Kidney (tissue), 14 donors: ENCODE data around the gene FN1. TPM values are rescaled to one million over a fixed set of nuclear protein-coding genes. Genes with fewer than 3 reads are reported as not detected.
"Not testable (repeated sequence)": the region's sequence is repeated elsewhere in the genome, so short reads cannot be mapped to it uniquely, and the experiment has no call there.

Source experiments
- DNase-seq, 5 donors: peaks; one replicate each; pipeline ENCODE4 v3.0.0-alpha.2; 2013 to 2020
- FAIRE-seq: peaks from 2 replicates; lab custom pipeline; 2012; peaks lifted over from hg19 to GRCh38; lab: Jason Lieb, UNC
- H3K27ac ChIP-seq, 2 donors: one replicate each; pipeline ENCODE4 v1.7.0; 2013; ENCODE audit warnings: low read depth in 2 of 2, low read length in 2 of 2, inconsistent platforms in 1 of 2
- H3K27me3 ChIP-seq: one replicate; pipeline ENCODE4 v1.7.1; 2013; ENCODE audit warnings: low read length, inconsistent platforms; ENCODE audit not compliant: control insufficient read depth, insufficient read depth
- H3K36me3 ChIP-seq, 3 donors: one replicate each; pipeline versions ENCODE4 v1.7.0 to v1.7.1; 2013; ENCODE audit warnings: low read length in 3 of 3, control low read depth in 1 of 3, inconsistent platforms in 1 of 3; ENCODE audit not compliant: insufficient read depth in 3 of 3, control insufficient read depth in 2 of 3
- H3K4me1 ChIP-seq, 3 donors: one replicate each; pipeline versions ENCODE4 v1.7.0 to v1.7.1; 2013; ENCODE audit warnings: low read length in 3 of 3, inconsistent platforms in 1 of 3, low read depth in 1 of 3; ENCODE audit not compliant: control insufficient read depth in 2 of 3, insufficient read depth in 2 of 3
- H3K4me3 ChIP-seq, 3 donors: one replicate each; pipeline versions ENCODE4 v1.7.0 to v1.8.1; 2013; ENCODE audit warnings: low read length in 3 of 3, control low read depth in 1 of 3, inconsistent platforms in 1 of 3
- H3K9ac ChIP-seq, 3 donors: one replicate each; pipeline versions ENCODE4 v1.7.0 to v1.7.1; 2013; ENCODE audit warnings: low read length in 3 of 3, control low read depth in 1 of 3, inconsistent platforms in 1 of 3
- H3K9me3 ChIP-seq, 3 donors: one replicate each; pipeline versions ENCODE4 v1.7.0 to v1.7.1; 2013; ENCODE audit warnings: low read length in 3 of 3, control low read depth in 1 of 3, inconsistent platforms in 1 of 3; ENCODE audit not compliant: control insufficient read depth in 2 of 3, insufficient read depth in 1 of 3
- intact Hi-C: fragments of 100-400 bp; cut with DNase I; formaldehyde crosslinking; loops from one replicate; pipeline ENCODE4 v1.11.1; 2022
- polyA plus RNA-seq: library from polyadenylated mRNA; stranded (reverse); fragments of 350-450 nt; fragmentation: Illumina TruSeq; extraction: RNeasy Lipid Tissue Mini Kit (QIAGEN cat#74804); gene quantifications from one replicate; pipeline ENCODE4 v1.2.3, GENCODE V29; 2014; ENCODE audit warnings: low read depth, low replicate concordance; ENCODE audit not compliant: insufficient read depth
- total RNA-seq: library from RNA; stranded (reverse); fragmentation: NEBNext Ultra II Directional; extraction: Animal tissue kit (Norgen Biotek cat#: 25700); gene quantifications from one replicate; pipeline ENCODE4 v1.2.1, GENCODE V29; 2021
- TF ChIP-seq, protein P1 (sequence below): IDR thresholded peaks from 3 replicates; pipeline ENCODE4 v1.5.1; 2012; ENCODE audit warnings: mild to moderate bottlenecking, moderate library complexity, borderline replicate concordance; ENCODE audit not compliant: insufficient read depth; ENCODE audit errors: extremely low read depth
- donor health status: control.
- donor health status: control.
- donor health status: control.
- donor health status: control.
- donor health status: control.
- donor health status: DM: yes; HTN: yes; CAD: no.
- donor health status: Normal renal cell carcinoma (clear cell type).

Gene FN1
- total and polyA plus RNA-seq, 2 donors from 2014 or later: 92.1 to 289 TPM

DNA sequence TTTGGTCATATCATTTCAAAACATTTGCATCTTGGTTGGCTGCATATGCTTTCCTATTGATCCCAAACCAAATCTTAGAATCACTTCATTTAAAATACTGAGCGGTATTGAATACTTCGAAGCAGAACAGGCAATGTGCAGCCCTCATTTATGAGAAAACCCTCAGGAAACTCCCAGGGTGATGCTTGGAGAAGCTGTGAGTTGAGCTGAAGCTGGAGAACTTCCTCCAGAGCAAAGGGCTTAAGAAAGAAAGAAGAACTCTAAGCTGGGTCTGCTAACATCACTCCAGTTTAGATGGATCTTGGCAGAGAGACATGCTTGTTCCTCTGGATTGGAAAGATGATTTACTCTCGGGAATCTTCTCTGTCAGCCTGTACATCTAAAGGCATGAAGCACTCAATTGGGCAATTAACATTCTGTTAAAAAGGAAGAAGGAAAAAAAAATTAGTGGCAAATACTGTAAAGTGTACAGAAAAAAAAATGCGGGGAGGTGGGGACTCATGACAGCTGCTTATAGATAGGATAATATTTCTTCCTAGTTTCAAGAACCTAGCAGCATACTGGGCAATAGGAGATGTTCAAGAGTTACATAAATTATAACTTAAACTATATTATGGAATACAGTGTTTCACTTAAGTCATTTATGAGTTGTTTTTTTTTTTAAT, 74.5 kb downstream of the FN1 start:
- no peaks in the 10 kb centered on the region for H3K9me3 ChIP-seq
- H3K4me1 ChIP-seq: no peaks in the 10 kb centered on the region
- no peak for FAIRE-seq
- H3K4me3 ChIP-seq: no peak overlapping the region
- peaks cover 6 to 8% (median 8%) of the 10 kb centered on the region in 3 donors for H3K36me3 ChIP-seq
- no peak for DNase-seq
- no peak overlapping the region for H3K9ac ChIP-seq
- TF ChIP-seq, protein P1, sequence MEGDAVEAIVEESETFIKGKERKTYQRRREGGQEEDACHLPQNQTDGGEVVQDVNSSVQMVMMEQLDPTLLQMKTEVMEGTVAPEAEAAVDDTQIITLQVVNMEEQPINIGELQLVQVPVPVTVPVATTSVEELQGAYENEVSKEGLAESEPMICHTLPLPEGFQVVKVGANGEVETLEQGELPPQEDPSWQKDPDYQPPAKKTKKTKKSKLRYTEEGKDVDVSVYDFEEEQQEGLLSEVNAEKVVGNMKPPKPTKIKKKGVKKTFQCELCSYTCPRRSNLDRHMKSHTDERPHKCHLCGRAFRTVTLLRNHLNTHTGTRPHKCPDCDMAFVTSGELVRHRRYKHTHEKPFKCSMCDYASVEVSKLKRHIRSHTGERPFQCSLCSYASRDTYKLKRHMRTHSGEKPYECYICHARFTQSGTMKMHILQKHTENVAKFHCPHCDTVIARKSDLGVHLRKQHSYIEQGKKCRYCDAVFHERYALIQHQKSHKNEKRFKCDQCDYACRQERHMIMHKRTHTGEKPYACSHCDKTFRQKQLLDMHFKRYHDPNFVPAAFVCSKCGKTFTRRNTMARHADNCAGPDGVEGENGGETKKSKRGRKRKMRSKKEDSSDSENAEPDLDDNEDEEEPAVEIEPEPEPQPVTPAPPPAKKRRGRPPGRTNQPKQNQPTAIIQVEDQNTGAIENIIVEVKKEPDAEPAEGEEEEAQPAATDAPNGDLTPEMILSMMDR: no peak
- intact Hi-C loops: no loop called here
- H3K27ac ChIP-seq: no peak overlapping the region
- no peaks in the 10 kb centered on the region for H3K27me3 ChIP-seq

DNA sequence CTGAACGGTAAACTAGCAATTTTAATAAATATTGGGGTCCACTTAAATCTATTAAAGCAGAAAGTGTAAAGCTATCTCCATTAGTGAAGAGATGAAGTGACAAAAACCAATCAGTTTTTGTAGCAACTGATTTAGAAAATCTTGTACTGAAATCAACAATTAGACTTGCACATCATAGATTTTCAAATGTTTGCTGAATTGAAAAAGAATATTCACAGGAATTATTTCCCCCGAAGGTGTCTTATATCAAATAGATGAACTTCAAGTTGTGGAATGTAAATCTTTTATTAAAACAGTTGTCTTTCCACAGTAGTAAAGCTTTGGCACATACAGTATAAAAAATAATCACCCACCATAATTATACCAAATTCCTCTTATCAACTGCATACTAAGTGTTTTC, 75.3 kb downstream of the FN1 start:
- intact Hi-C loops: no loop called here
- TF ChIP-seq, protein P1: no peak
- DNase-seq: no peak
- Histone ChIP-seq H3K27me3 (no peaks in the 10 kb centered on the region), H3K27ac (no peak overlapping the region), H3K4me3 (no peak overlapping the region), H3K4me1 (no peaks in the 10 kb centered on the region), H3K36me3 (peaks cover 6 to 8% (median 8%) of the 10 kb centered on the region in 3 donors), H3K9me3 (no peaks in the 10 kb centered on the region), H3K9ac (no peak overlapping the region)
- FAIRE-seq: peak; percentile 54

DNA sequence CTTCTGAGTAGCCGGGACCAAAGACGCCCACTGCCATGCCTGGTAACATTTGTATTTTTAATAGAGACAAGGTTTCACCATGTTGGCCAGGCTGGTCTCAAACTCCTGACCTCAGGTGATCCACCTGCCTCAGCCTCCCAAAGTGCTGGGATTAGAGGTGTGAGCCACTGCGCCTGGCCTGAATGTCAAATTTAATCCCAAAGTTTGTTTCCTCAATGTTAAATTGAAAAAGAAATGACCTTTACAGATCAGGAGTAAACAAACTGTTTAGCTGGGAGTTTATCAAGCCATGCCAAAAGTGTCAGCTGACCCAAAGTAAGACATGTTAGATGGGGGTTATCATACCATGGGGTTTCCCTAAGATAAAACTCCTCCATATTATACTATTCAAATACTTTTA, 75.8 kb downstream of the FN1 start:
- H3K27me3 ChIP-seq, H3K4me1 ChIP-seq, H3K4me3 ChIP-seq, FAIRE-seq, H3K9me3 ChIP-seq, H3K36me3 ChIP-seq, intact Hi-C loops, H3K27ac ChIP-seq, DNase-seq, H3K9ac ChIP-seq: not testable (repeated sequence)

DNA sequence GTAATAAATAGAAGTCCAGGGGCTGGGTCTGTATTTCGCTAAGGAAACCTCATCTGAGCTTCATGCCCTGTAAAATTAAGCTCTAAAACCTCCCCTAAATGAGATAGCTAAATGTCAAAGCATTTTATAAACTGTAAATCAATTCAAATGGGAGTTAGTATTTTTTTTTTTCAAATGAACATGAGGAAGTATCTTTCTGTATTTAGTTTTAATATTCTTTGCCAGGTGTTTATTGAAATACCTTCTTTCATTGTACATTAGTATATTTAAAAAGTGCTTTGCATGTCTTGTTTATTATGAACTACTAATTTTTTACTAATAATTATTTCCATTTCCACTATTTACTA, 76.3 kb downstream of the FN1 start:
- DNase-seq (no peak), FAIRE-seq (no peak)
- Histone ChIP-seq H3K4me3 (no peak overlapping the region), H3K27me3 (no peaks in the 10 kb centered on the region), H3K4me1 (no peaks in the 10 kb centered on the region), H3K9ac (no peak overlapping the region), H3K36me3 (peaks cover 0 to 8% (median 4%) of the 10 kb centered on the region in 3 donors), H3K27ac (no peak overlapping the region), H3K9me3 (no peaks in the 10 kb centered on the region)
- intact Hi-C loops: no loop called here
- TF ChIP-seq, protein P1: no peak
